HG03520 (cell line): ENCODE data around the gene CDK5R1.
A peak's percentile ranks its signal among the peaks of the same experiment; 100 is the strongest.
"Not testable (repeated sequence)": the region's sequence is repeated elsewhere in the genome, so short reads cannot be mapped to it uniquely, and the experiment has no call there.

ENCODE experiments used
- ATAC-seq: cut with Tn5 transposase; IDR thresholded peaks from one replicate; pipeline ENCODE4 v1.9.1; 2021; ENCODE audit warnings: mild to moderate bottlenecking, moderate library complexity; ENCODE audit not compliant: unreplicated experiment

The CDK5R1 gene

GRCh38 chr17:32515677-32516383, 29.0 kb downstream of the CDK5R1 start:
- no peak for ATAC-seq

- no peak for ATAC-seq
These were observed 29.7 kb downstream of the CDK5R1 start for GRCh38 chr17:32516450-32516849.

- no peak for ATAC-seq
These were observed 30.3 kb downstream of the CDK5R1 start for GRCh38 chr17:32516940-32517701.

- ATAC-seq = no peak
These were observed 31.2 kb downstream of the CDK5R1 start for GRCh38 chr17:32517982-32518381.

GRCh38 chr17:32518646-32519227, 31.9 kb downstream of the CDK5R1 start:
- ATAC-seq = no peak

- no peak for ATAC-seq
These were observed 32.7 kb downstream of the CDK5R1 start for GRCh38 chr17:32519228-32520103.

GRCh38 chr17:32520104-32520701, 33.4 kb downstream of the CDK5R1 start:
- ATAC-seq = no peak

GRCh38 chr17:32520737-32521404, 34.1 kb downstream of the CDK5R1 start:
- ATAC-seq = no peak

GRCh38 chr17:32523017-32523680, 36.4 kb downstream of the CDK5R1 start:
- peak; percentile 40 for ATAC-seq

GRCh38 chr17:32523827-32524552, 37.2 kb downstream of the CDK5R1 start:
- ATAC-seq = peak; percentile 42

GRCh38 chr17:32524553-32524880, 37.7 kb downstream of the CDK5R1 start:
- ATAC-seq = not testable (repeated sequence)

- ATAC-seq = no peak
These were observed 38.3 kb downstream of the CDK5R1 start for GRCh38 chr17:32525122-32525521.

- no peak for ATAC-seq
These were observed 40.4 kb downstream of the CDK5R1 start for GRCh38 chr17:32527146-32527545.

GRCh38 chr17:32528825-32529224, 42.0 kb downstream of the CDK5R1 start:
- ATAC-seq = no peak

GRCh38 chr17:32529604-32530003, 42.8 kb downstream of the CDK5R1 start:
- no peak for ATAC-seq

GRCh38 chr17:32533296-32533695, 46.5 kb downstream of the CDK5R1 start:
- no peak for ATAC-seq

GRCh38 chr17:32536736-32537643, 50.2 kb downstream of the CDK5R1 start:
- no peak for ATAC-seq
